Endothelial cell of umbilical vein (primary cell): ENCODE data around the gene DNAJC21.

Experiments used
- CTCF ChIP-seq, 2 donors: IDR thresholded peaks; 1 replicate in 1 of 2; 2 replicates in 1 of 2; pipeline ENCODE4 v1.5.1; 2011; ENCODE audit warnings: low read length in 2 of 2, mild to moderate bottlenecking in 2 of 2, moderate library complexity in 2 of 2, control low read depth in 1 of 2, inconsistent platforms in 1 of 2, low read depth in 1 of 2; ENCODE audit not compliant: insufficient read depth in 1 of 2; ENCODE audit errors: extremely low read depth in 1 of 2
- EZH2 ChIP-seq: IDR thresholded peaks from 2 replicates; pipeline ENCODE4 v1.6.1; 2012; ENCODE audit warnings: borderline replicate concordance, low read depth, mild to moderate bottlenecking, moderate library complexity, low read length, inconsistent platforms; ENCODE audit not compliant: severe bottlenecking
- JUN ChIP-seq: IDR thresholded peaks from 2 replicates; pipeline ENCODE4 v1.6.1; 2011; ENCODE audit warnings: borderline replicate concordance, low read depth; ENCODE audit not compliant: insufficient read length, insufficient read depth
- MAX ChIP-seq: IDR thresholded peaks from 2 replicates; pipeline ENCODE4 v1.6.1; 2011; ENCODE audit not compliant: insufficient read depth, insufficient read length
- MYC ChIP-seq: IDR thresholded peaks from one replicate; pipeline ENCODE4 v1.6.1; 2011; ENCODE audit warnings: mild to moderate bottlenecking, low read depth, low read length
- POLR2A ChIP-seq: IDR thresholded peaks from 2 replicates; pipeline ENCODE4 v1.6.1; 2012; ENCODE audit warnings: low read depth, mild to moderate bottlenecking, control low read depth, low read length
- POLR2AphosphoS5 ChIP-seq: IDR thresholded peaks from 2 replicates; pipeline ENCODE4 v1.6.1; 2012; ENCODE audit warnings: low read depth, mild to moderate bottlenecking, control low read depth, low read length, moderate library complexity; ENCODE audit not compliant: insufficient read depth

GRCh38 chr5:34998058-34998789 lies 68.9 kb downstream of the DNAJC21 start:
- TF ChIP-seq EZH2: no peak
- no peak for TF ChIP-seq CTCF (IDR thresholded peaks at IDR 0.05; ENCODE audit: extremely low read depth in 1 of 2, insufficient read depth in 1 of 2, low read depth in 1 of 2, low read length in 2 of 2)
- TF ChIP-seq POLR2AphosphoS5: no peak
- TF ChIP-seq POLR2A: no peak
- TF ChIP-seq JUN: no peak
- TF ChIP-seq MYC: no peak
- no peak for TF ChIP-seq MAX
